Right renal cortex interstitium (tissue), 3 donors: ENCODE data around the gene CYTH3. TPM values are rescaled to one million over a fixed set of nuclear protein-coding genes. Genes with fewer than 3 reads are reported as not detected.

ENCODE experiments used
- DNase-seq, 3 donors: peaks; one replicate each; pipeline ENCODE4 v3.0.0-alpha.2; 2013; ENCODE audit warnings: low read depth in 3 of 3, low spot score in 2 of 3
- polyA plus RNA-seq, 3 donors: library from polyadenylated mRNA; unstranded; fragments of 120-200 nt; gene quantifications; one replicate each; pipeline ENCODE4 v1.2.1, GENCODE V29; 2013; ENCODE audit not compliant: insufficient read length in 3 of 3

Gene CYTH3
- polyA plus RNA-seq, 3 donors, result 33.0 to 36.2 (median 33.4) TPM

- no peak for DNase-seq
These were observed 101.6 kb downstream of the CYTH3 start for GRCh38 chr7:6170571-6171531.

- no peak for DNase-seq
These were observed 102.5 kb downstream of the CYTH3 start for GRCh38 chr7:6169805-6170520.

GRCh38 chr7:6168477-6168868 lies 104.0 kb downstream of the CYTH3 start:
- no peak for DNase-seq

- no peak for DNase-seq
These were observed 104.6 kb downstream of the CYTH3 start for GRCh38 chr7:6167587-6168476.

- no peak for DNase-seq
These were observed 105.3 kb downstream of the CYTH3 start for GRCh38 chr7:6167004-6167551.

- DNase-seq, result no peak
These were observed 106.0 kb downstream of the CYTH3 start for GRCh38 chr7:6166443-6166891.

GRCh38 chr7:6165521-6166320 lies 106.7 kb downstream of the CYTH3 start:
- no peak for DNase-seq

- no peak for DNase-seq
These were observed 107.3 kb downstream of the CYTH3 start for GRCh38 chr7:6165075-6165474.

- DNase-seq, result no peak
These were observed 107.9 kb downstream of the CYTH3 start for GRCh38 chr7:6164491-6164890.

- no peak for DNase-seq
These were observed 108.4 kb downstream of the CYTH3 start for GRCh38 chr7:6164010-6164409.

GRCh38 chr7:6163402-6163801 lies 109.0 kb downstream of the CYTH3 start:
- DNase-seq, result no peak

GRCh38 chr7:6162650-6163366 lies 109.6 kb downstream of the CYTH3 start:
- DNase-seq, result no peak

- DNase-seq, result no peak
These were observed 110.1 kb downstream of the CYTH3 start for GRCh38 chr7:6162331-6162620.

- DNase-seq, result no peak
These were observed 110.7 kb downstream of the CYTH3 start for GRCh38 chr7:6161463-6162330.

- no peak for DNase-seq
These were observed 112.2 kb downstream of the CYTH3 start for GRCh38 chr7:6160191-6160623.

GRCh38 chr7:6159524-6160031 lies 112.8 kb downstream of the CYTH3 start:
- DNase-seq, result no peak

- no peak for DNase-seq
These were observed 113.3 kb downstream of the CYTH3 start for GRCh38 chr7:6159097-6159483.
